NCI-H2227 (cell line): ENCODE measurements around the gene NPY5R.

Experiments used
- DNase-seq: peaks from one replicate; lab custom pipeline; 2025; ENCODE audit not compliant: unreplicated experiment; lab: John Stamatoyannopoulos, UW

The NPY5R gene

DNA sequence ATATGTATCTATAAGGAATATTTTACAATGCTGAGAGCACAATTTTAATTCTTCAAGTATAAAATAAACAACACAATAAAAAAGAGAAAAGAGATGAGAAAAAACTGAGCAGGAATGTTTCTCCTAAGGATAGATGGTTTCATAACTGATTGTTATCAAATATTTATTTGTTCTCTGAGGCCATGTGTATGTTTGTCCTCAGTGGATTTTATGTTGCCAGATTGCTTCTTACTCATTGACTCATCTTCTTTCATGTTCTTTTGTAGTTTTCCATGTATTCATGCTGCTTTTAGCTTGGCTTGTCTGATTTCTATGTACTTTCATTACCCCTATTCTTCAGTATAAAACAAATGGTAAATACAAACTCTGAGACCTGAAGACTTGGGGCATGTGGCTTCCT is 41.2 kb downstream of the NPY5R start:
- no peak for DNase-seq

- DNase-seq: no peak
Observed at GRCh38 chr4:163385466-163385865, 41.8 kb downstream of the NPY5R start.

DNA sequence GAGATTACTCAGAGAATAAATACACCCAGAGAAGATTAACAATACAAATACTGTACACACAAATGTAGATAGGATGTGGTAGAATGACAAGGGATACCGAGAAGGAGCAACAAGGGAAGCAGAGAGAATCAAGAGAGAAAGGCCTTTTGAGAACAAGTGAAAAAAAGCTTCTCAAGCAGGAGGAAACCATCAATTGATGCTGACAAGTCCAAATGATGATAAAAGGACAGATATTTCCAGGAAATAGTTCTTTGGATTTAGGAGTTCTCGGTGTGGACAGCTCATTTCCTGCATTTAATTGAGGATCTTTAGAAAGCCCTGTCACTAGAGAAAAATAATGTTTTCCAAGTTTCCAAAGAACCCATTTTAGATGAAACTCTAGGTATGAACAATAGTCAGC is 48.1 kb downstream of the NPY5R start:
- no peak for DNase-seq

GRCh38 chr4:163392328-163392727 is 48.6 kb downstream of the NPY5R start:
- DNase-seq: no peak

GRCh38 chr4:163393471-163393870 is 49.8 kb downstream of the NPY5R start:
- DNase-seq: no peak

GRCh38 chr4:163395055-163395454 is 51.4 kb downstream of the NPY5R start:
- no peak for DNase-seq

DNA sequence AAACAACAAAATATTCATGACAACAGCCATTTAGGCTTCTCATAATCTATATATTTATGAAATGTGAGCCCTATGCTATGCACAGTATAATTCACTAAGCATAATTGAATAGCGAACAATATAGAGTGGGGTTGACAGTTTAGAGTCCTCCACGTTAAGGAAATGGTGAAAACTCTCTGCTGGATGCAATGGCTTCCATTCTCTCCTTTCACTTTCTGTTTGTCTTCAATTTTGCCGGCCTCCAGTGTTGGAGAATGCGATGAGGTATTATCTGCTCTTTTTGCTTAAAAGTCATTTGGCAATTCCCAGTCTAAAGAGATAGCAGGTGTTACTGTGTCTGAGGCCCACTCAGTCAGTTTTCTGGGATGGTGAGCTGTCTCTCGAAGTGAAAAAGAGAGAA is 52.1 kb downstream of the NPY5R start:
- no peak for DNase-seq

- no peak for DNase-seq
Observed at GRCh38 chr4:163398238-163398637, 54.5 kb downstream of the NPY5R start.

- DNase-seq: no peak
Observed at GRCh38 chr4:163400911-163401310, 57.2 kb downstream of the NPY5R start.
